IMR-90 (cell line): ENCODE data around the gene SLC10A3. TPM values are rescaled to one million over a fixed set of nuclear protein-coding genes. Genes with fewer than 3 reads are reported as not detected.

ENCODE experiments used
- ATAC-seq: fragments of 200-7000 bp; cut with Tn5 transposase; 2 replicates; pipeline ENCODE4 v1.9.1; 2020; ENCODE audit warnings: low read depth, mild to moderate bottlenecking, moderate library complexity
- BruUV-seq: library from RNA; stranded (reverse); fragments of 400-500 nt; replicated peaks from 2 replicates; lab custom pipeline; 2021; lab: Mats Ljungman, UMichigan
- CTCF ChIA-PET: fragments of 300-600 bp; formaldehyde crosslinking; extraction: SDS; loops from one replicate; lab custom pipeline; 2021; ENCODE audit warnings: antibody characterized with exemption; lab: Yijun Ruan, JAX
- POLR2A ChIA-PET: fragments of 300-600 bp; sonication (Branson Sonifier 250); formaldehyde crosslinking; loops from one replicate; lab custom pipeline; 2022; ENCODE audit warnings: antibody characterized with exemption; ENCODE audit not compliant: unreplicated experiment; lab: Charles Lee
- DNase-seq: peaks from one replicate; pipeline ENCODE4 v3.0.0; 2013
- H2AFZ ChIP-seq: replicated peaks from 2 replicates; pipeline ENCODE3; 2013; ENCODE audit warnings: low read length, mild to moderate bottlenecking; ENCODE audit not compliant: poor library complexity
- H2AK5ac ChIP-seq: 2 replicates; pipeline ENCODE4 v1.6.1; 2013; ENCODE audit warnings: low read depth, low read length, inconsistent platforms
- H2AK9ac ChIP-seq: replicated peaks from 2 replicates; pipeline ENCODE3; 2013; ENCODE audit warnings: mild to moderate bottlenecking, low read depth, low read length, moderate library complexity; ENCODE audit not compliant: poor library complexity
- H2BK120ac ChIP-seq: 2 replicates; pipeline ENCODE4 v1.6.1; 2013; ENCODE audit warnings: low read depth, low read length, inconsistent platforms
- H2BK15ac ChIP-seq: 3 replicates; pipeline ENCODE4 v1.6.1; 2013; ENCODE audit warnings: low read depth, low read length, inconsistent platforms
- H2BK20ac ChIP-seq: 2 replicates; pipeline ENCODE4 v1.6.1; 2013; ENCODE audit warnings: low read depth, mild to moderate bottlenecking, inconsistent platforms, low read length, moderate library complexity
- H2BK5ac ChIP-seq: 2 replicates; pipeline ENCODE4 v1.6.1; 2013; ENCODE audit warnings: mild to moderate bottlenecking, low read depth, low read length, inconsistent platforms; ENCODE audit not compliant: poor library complexity, severe bottlenecking
- H3K14ac ChIP-seq: replicated peaks from 2 replicates; pipeline ENCODE4 v1.6.1; 2013; ENCODE audit warnings: low read depth, low read length, inconsistent platforms
- H3K18ac ChIP-seq: 2 replicates; pipeline ENCODE4 v1.6.1; 2013; ENCODE audit warnings: low read depth, low read length, control low read depth
- H3K23ac ChIP-seq: 2 replicates; pipeline ENCODE4 v1.6.1; 2013; ENCODE audit warnings: low read depth, low read length, inconsistent platforms
- H3K27ac ChIP-seq: 2 replicates; pipeline ENCODE4 v1.5.1; 2013; ENCODE audit warnings: mild to moderate bottlenecking, control low read depth, low read length; ENCODE audit not compliant: insufficient read depth
- H3K27me3 ChIP-seq: 2 replicates; pipeline ENCODE4 v1.6.1; 2013; ENCODE audit warnings: low read length; ENCODE audit not compliant: control insufficient read depth, insufficient read depth
- H3K36me3 ChIP-seq: 2 replicates; pipeline ENCODE4 v1.6.1; 2013; ENCODE audit warnings: low read length, mixed read lengths; ENCODE audit not compliant: control insufficient read depth, insufficient read depth
- H3K4ac ChIP-seq: 2 replicates; pipeline ENCODE4 v1.6.1; 2013; ENCODE audit warnings: low read depth, low read length, inconsistent platforms
- H3K4me1 ChIP-seq: 2 replicates; pipeline ENCODE4 v1.6.1; 2013; ENCODE audit warnings: low read length, mixed read lengths; ENCODE audit not compliant: control insufficient read depth, insufficient read depth
- H3K4me2 ChIP-seq: 2 replicates; pipeline ENCODE4 v1.6.1; 2013; ENCODE audit warnings: low read depth, mild to moderate bottlenecking, control low read depth, low read length, moderate library complexity
- H3K4me3 ChIP-seq: 2 replicates; pipeline ENCODE4 v1.5.1; 2013; ENCODE audit warnings: low read depth, mild to moderate bottlenecking, control low read depth, low read length, moderate library complexity; ENCODE audit not compliant: insufficient read depth
- H3K56ac ChIP-seq: 2 replicates; pipeline ENCODE4 v1.6.1; 2013; ENCODE audit warnings: low read length, inconsistent platforms; ENCODE audit not compliant: insufficient read depth; ENCODE audit errors: extremely low read depth
- H3K79me1 ChIP-seq, 2 experiments: 2 replicates each; pipeline ENCODE4 v1.6.1; 2013; ENCODE audit warnings: low read length in 2 of 2, inconsistent platforms in 1 of 2, low read depth in 1 of 2
- H3K9ac ChIP-seq: 2 replicates; pipeline ENCODE4 v1.6.1; 2013; ENCODE audit warnings: low read depth, low read length, control low read depth
- H3K9me1 ChIP-seq: 2 replicates; pipeline ENCODE4 v1.6.1; 2013; ENCODE audit warnings: low read length, inconsistent platforms; ENCODE audit not compliant: insufficient read depth
- H3K9me3 ChIP-seq: 2 replicates; pipeline ENCODE4 v1.6.1; 2013; ENCODE audit warnings: low read length; ENCODE audit not compliant: control insufficient read depth, insufficient read depth
- H4K20me1 ChIP-seq: 2 replicates; pipeline ENCODE4 v1.6.1; 2013; ENCODE audit warnings: low read length, inconsistent platforms; ENCODE audit not compliant: insufficient read depth
- H4K5ac ChIP-seq: 2 replicates; pipeline ENCODE4 v1.6.1; 2013; ENCODE audit warnings: mild to moderate bottlenecking, low read depth, low read length, control low read depth
- H4K8ac ChIP-seq, 2 experiments: 2 replicates each; pipeline ENCODE4 v1.6.1; 2013; ENCODE audit warnings: low read depth in 2 of 2, low read length in 2 of 2, control low read depth in 1 of 2, inconsistent platforms in 1 of 2
- H4K91ac ChIP-seq: 2 replicates; pipeline ENCODE4 v1.6.1; 2013; ENCODE audit warnings: low read depth, low read length, inconsistent platforms; ENCODE audit not compliant: insufficient read depth
- RFX5 ChIP-seq: IDR thresholded peaks from 2 replicates; pipeline ENCODE4 v1.8.0; 2012; ENCODE audit warnings: low read depth, mild to moderate bottlenecking, low read length, moderate library complexity
- WGBS, 2 experiments: methylation state at CpG; one replicate each; pipeline versions ENCODE4 v1.1.5 to v1.1.7; 2013; ENCODE audit warnings: missing lambda C conversion rate in 2 of 2; ENCODE audit not compliant: insufficient read length in 1 of 2; ENCODE audit errors: extremely low coverage in 2 of 2; 5-methylcytosine and 5-hydroxymethylcytosine counted together
- dilution Hi-C: fragments of 300-500 bp; cut with HindIII; formaldehyde crosslinking; loops from one replicate; pipeline ENCODE4 v1.14.3; 2018; ENCODE audit warnings: low sequenced_read_pairs; ENCODE audit not compliant: unreplicated experiment
- in situ Hi-C: fragments of 300-500 bp; cut with MboI; formaldehyde crosslinking; loops from 3 replicates; pipeline ENCODE4 v1.14.3; 2019; ENCODE audit warnings: low sequenced_read_pairs, inconsistent platforms, mixed read lengths
- intact Hi-C: fragments of 100-400 bp; cut with micrococcal nuclease; formaldehyde crosslinking; loops from 2 replicates; pipeline ENCODE4 v1.10.0; 2022
- polyA plus RNA-seq, 3 experiments: library from polyadenylated mRNA; depleted of rRNA; stranded (reverse); fragments of >200 nt; gene quantifications; 2 replicates each; pipeline ENCODE4 v1.2.3, GENCODE V29; 2012; ENCODE audit warnings: low replicate concordance in 1 of 3
- total RNA-seq: library from RNA; depleted of rRNA; stranded (reverse); fragments of >200 nt; gene quantifications from 2 replicates; pipeline ENCODE4 v1.2.3, GENCODE V29; 2012
- TF ChIP-seq, protein P1 (sequence below): conservative IDR thresholded peaks from 2 replicates; pipeline ENCODE4 v1.5.1; 2012; ENCODE audit warnings: mild to moderate bottlenecking, low read depth, low read length, improper control_type of control experiment

SLC10A3 gene
- total and polyA plus RNA-seq, 2 of the 4 experiments (the other 2 are of a cell fraction): 15.2 to 24.6 TPM

DNA sequence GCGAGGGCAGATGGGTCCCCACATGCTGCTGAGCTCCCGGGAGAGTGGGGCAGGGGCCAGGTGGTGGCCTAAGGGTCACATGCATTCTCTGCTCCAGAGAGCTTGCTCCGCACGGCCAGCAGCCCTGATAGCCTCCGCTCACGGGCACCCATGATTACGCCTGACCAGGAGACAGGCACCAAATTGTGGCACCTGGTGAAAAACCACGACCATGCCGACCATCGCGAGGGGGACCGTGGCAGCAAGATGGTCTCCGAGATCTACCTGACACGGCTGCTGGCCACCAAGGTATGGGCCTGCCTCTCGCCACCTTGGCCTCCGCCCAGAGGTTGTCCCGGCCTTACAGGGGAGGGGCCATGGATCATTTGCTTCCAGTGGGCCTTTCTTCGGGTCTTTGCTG, 20.5 kb downstream of the SLC10A3 start:
- in situ Hi-C loops: no loop called here
- no TSS peak for BruUV-seq
- peaks cover 69% of the 10 kb centered on the region for H3K36me3 ChIP-seq
- H3K79me1 ChIP-seq: no peaks in the 10 kb centered on the region
- no peak overlapping the region for H4K5ac ChIP-seq
- H2BK15ac ChIP-seq: no peak overlapping the region
- no peak overlapping the region for H3K18ac ChIP-seq
- ChIA-PET CTCF (no interaction called here), POLR2A (no interaction called here)
- DNase-seq (no peak), ATAC-seq (no peak)
- no peak overlapping the region for H3K23ac ChIP-seq
- no peak overlapping the region for H3K4me3 ChIP-seq
- H3K4ac ChIP-seq: no peak overlapping the region
- peaks cover 2% of the 10 kb centered on the region; the same call in 1 of the 2 replicates for H3K9me3 ChIP-seq
- no peak overlapping the region for H2BK20ac ChIP-seq
- H3K4me1 ChIP-seq: no peaks in the 10 kb centered on the region
- intact Hi-C loops: no loop called here
- H3K27me3 ChIP-seq: no peaks in the 10 kb centered on the region
- TF ChIP-seq RFX5: no peak
- TF ChIP-seq, protein P1, sequence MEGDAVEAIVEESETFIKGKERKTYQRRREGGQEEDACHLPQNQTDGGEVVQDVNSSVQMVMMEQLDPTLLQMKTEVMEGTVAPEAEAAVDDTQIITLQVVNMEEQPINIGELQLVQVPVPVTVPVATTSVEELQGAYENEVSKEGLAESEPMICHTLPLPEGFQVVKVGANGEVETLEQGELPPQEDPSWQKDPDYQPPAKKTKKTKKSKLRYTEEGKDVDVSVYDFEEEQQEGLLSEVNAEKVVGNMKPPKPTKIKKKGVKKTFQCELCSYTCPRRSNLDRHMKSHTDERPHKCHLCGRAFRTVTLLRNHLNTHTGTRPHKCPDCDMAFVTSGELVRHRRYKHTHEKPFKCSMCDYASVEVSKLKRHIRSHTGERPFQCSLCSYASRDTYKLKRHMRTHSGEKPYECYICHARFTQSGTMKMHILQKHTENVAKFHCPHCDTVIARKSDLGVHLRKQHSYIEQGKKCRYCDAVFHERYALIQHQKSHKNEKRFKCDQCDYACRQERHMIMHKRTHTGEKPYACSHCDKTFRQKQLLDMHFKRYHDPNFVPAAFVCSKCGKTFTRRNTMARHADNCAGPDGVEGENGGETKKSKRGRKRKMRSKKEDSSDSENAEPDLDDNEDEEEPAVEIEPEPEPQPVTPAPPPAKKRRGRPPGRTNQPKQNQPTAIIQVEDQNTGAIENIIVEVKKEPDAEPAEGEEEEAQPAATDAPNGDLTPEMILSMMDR: no peak
- no peak overlapping the region for H2BK5ac ChIP-seq
- no peak overlapping the region for H4K8ac ChIP-seq
- H3K9me1 ChIP-seq: no peaks in the 10 kb centered on the region
- peak overlapping the region; percentile 6 for H2AFZ ChIP-seq
- peak overlapping the region; percentile 72 for H2AK9ac ChIP-seq
- dilution Hi-C loops: no loop called here
- H4K91ac ChIP-seq: no peak overlapping the region
- WGBS, 2 experiments: 81% methylated on average over 8 of the region's 18 CpGs; no CpG with 5 or more reads in 1 of the 2 experiments
- no peak overlapping the region for H3K9ac ChIP-seq
- no peak overlapping the region for H3K4me2 ChIP-seq
- H3K14ac ChIP-seq: no peak overlapping the region
- H2BK120ac ChIP-seq: no peak overlapping the region
- H3K27ac ChIP-seq: no peak overlapping the region
- H2AK5ac ChIP-seq: no peak overlapping the region
- no peaks in the 10 kb centered on the region; the same call in 1 of the 2 replicates for H4K20me1 ChIP-seq
- no peak overlapping the region for H3K56ac ChIP-seq
